ENCODE results near the gene KRTAP4-16. TPM values are rescaled to one million over a fixed set of nuclear protein-coding genes. Genes with fewer than 3 reads are reported as not detected.

The KRTAP4-16 gene
- total and polyA plus RNA-seq, 2 of the 8 experiments (the other 6 are each of a cell fraction or from before 2014, with no cell fraction given): not detected

GRCh38 chr17:41147531-41148204, 45.7 kb upstream of the KRTAP4-16 start:
- Histone ChIP-seq H3K14ac (ENCODE audit: insufficient read length) (no peak overlapping the region), H3K36me3 (ENCODE audit: control insufficient read depth in 2 of 4, insufficient read depth in 4 of 4, low read length in 3 of 4) (no peaks in the 10 kb centered on the region), H3K4ac (replicated peaks; ENCODE audit: insufficient read length, low read depth, low read length) (no peak overlapping the region), H2BK5ac (ENCODE audit: low read depth, low read length) (no peak overlapping the region), H3K27ac (ENCODE audit: low read depth, low read length) (no peak overlapping the region), H4K8ac (ENCODE audit: extremely low read depth, insufficient read depth, low read length) (no peak overlapping the region), H4K91ac (replicated peaks; ENCODE audit: insufficient read length, low read length) (no peak overlapping the region), H2AFZ (ENCODE audit: low read length) (no peak overlapping the region), H3K4me1 (replicated peaks in 1 of 4; ENCODE audit: control insufficient read depth in 3 of 4, insufficient read depth in 4 of 4, low read length in 3 of 4) (no peaks in the 10 kb centered on the region), H3K4me2 (ENCODE audit: insufficient read depth in 1 of 2, low read depth in 2 of 2, low read length in 2 of 2) (no peak overlapping the region), H4K5ac (ENCODE audit: insufficient read length, low read depth, low read length) (no peak overlapping the region), H4K20me1 (replicated peaks in 1 of 2; ENCODE audit: control insufficient read depth in 1 of 2, insufficient read depth in 2 of 2, low read length in 2 of 2) (no peaks in the 10 kb centered on the region), H2BK120ac (replicated peaks; ENCODE audit: low read depth, low read length) (no peak overlapping the region), H3K9ac (replicated peaks in 1 of 4; ENCODE audit: extremely low read depth in 1 of 4, low read depth in 3 of 4, low read length in 3 of 4) (no peak overlapping the region), H3K23ac (ENCODE audit: insufficient read length) (no peak overlapping the region), H3K56ac (replicated peaks; ENCODE audit: insufficient read length, low read depth, low read length) (no peak overlapping the region), H3K79me2 (ENCODE audit: control insufficient read depth in 1 of 2, insufficient read depth in 2 of 2, low read length in 2 of 2) (no peaks in the 10 kb centered on the region), H3K27me3 (replicated peaks in 1 of 4; ENCODE audit: control insufficient read depth in 3 of 4, extremely low read depth in 1 of 4, insufficient read depth in 3 of 4, low read length in 3 of 4) (no peaks in the 10 kb centered on the region), H2AK5ac (ENCODE audit: low read depth, low read length) (no peak overlapping the region), H3K79me1 (ENCODE audit: low read depth, low read length) (no peaks in the 10 kb centered on the region), H2BK12ac (ENCODE audit: low read depth, low read length) (no peak overlapping the region), H3K4me3 (ENCODE audit: extremely low read depth in 1 of 4, insufficient read depth in 2 of 4, low read depth in 3 of 4, low read length in 4 of 4) (no peak overlapping the region), H2BK20ac (ENCODE audit: low read length) (no peak overlapping the region), H3K18ac (ENCODE audit: extremely low read depth, low read length) (no peak overlapping the region), H3K9me3 (ENCODE audit: insufficient read depth in 2 of 2, low read depth in 1 of 2, low read length in 1 of 2) (peaks cover 0 to 3% of the 10 kb centered on the region in 2 experiments; a peak in 1 of 4 replicates), H3K23me2 (ENCODE audit: low read depth, low read length) (peaks cover 2% of the 10 kb centered on the region; the same call in 1 of the 2 replicates), H2BK15ac (ENCODE audit: low read length) (no peak overlapping the region)
- POLR2A ChIA-PET (ENCODE audit: partially characterized antibody): no interaction called here
- TF ChIP-seq YY1 (IDR thresholded peaks at IDR 0.05; ENCODE audit: low read depth, low read length): no peak
- no peak for TF ChIP-seq NANOG (IDR thresholded peaks at IDR 0.05; ENCODE audit: insufficient read depth, low read depth, low read length, poor library complexity, severe bottlenecking)
- no peak for TF ChIP-seq SUZ12 (IDR thresholded peaks at IDR 0.05; ENCODE audit: low read length)
- TF ChIP-seq RBBP5 (IDR thresholded peaks at IDR 0.05; ENCODE audit: borderline replicate concordance, low read depth, low read length): no peak
- TF ChIP-seq ZNF274 (IDR thresholded peaks at IDR 0.05; ENCODE audit: borderline replicate concordance, extremely low read depth, low read length): no peak
- no peak for TF ChIP-seq JUND (IDR thresholded peaks at IDR 0.05; ENCODE audit: low read length)
- TF ChIP-seq CBX5 (IDR thresholded peaks at IDR 0.05; ENCODE audit: low read depth, low read length): no peak
- no peak for TF ChIP-seq RXRA (IDR thresholded peaks at IDR 0.05; ENCODE audit: insufficient read depth, low read depth, low read length)
- TF ChIP-seq TBP (IDR thresholded peaks at IDR 0.05; ENCODE audit: low read depth, low read length): no peak
- no peak for TF ChIP-seq CHD2 (IDR thresholded peaks at IDR 0.05; ENCODE audit: low read length)
- no peak for TF ChIP-seq ATF3 (IDR thresholded peaks at IDR 0.05; ENCODE audit: insufficient read depth, low read depth, low read length)
- TF ChIP-seq CREB1 (IDR thresholded peaks at IDR 0.05): no peak
- TF ChIP-seq SIN3A (conservative IDR thresholded peaks at IDR 0.05 in 1 of 2, IDR thresholded peaks at IDR 0.05 in 1 of 2; ENCODE audit: low read depth in 1 of 2, low read length in 2 of 2): no peak
- FAIRE-seq (no peak), DNase-seq (ENCODE audit: low read depth in 1 of 2, low spot score in 2 of 2) (no peak)
- CTCF ChIA-PET (ENCODE audit: partially characterized antibody): no interaction called here
- WGBS, 2 experiments (ENCODE audit: extremely low coverage in 1 of 2, insufficient coverage in 1 of 2, insufficient read length in 1 of 2, insufficient replicate concordance in 2 of 2, low coverage in 1 of 2, low lambda C conversion rate in 2 of 2, missing lambda C conversion rate in 1 of 2): 97% methylated on average over 2 of the region's 2 CpGs; no CpG with 5 or more reads in 1 of the 2 experiments
